ENCODE data around the gene OSBPL9. TPM values are rescaled to one million over a fixed set of nuclear protein-coding genes. Genes with fewer than 3 reads are reported as not detected.
A peak's percentile ranks its signal among the peaks of the same experiment; 100 is the strongest.

OSBPL9 gene
- total and polyA plus RNA-seq, 2 donors (not counting 1 experiment from before 2014, with no cell fraction given) = 23.1 to 59.6 TPM

DNA sequence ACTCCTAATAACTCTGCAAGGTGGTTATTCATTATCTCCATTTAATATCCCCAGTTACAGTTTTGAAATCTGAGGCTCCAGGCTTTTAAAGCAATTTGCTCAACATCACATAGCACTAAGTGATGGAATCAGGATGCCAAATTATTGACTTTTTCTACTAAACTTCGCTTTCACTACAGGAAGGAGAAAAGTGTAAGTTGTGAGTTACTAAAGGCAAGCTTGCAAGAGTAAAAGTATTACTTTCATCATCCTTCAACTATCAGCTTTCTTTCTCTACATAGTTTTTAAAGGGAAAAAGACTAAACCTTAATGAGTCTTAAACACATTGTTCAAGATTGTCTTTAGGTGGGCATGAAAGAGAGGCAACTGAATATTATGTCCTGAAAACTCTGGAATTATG lies 1.8 kb downstream of the OSBPL9 start:
- WGBS (ENCODE audit: insufficient coverage) = no CpG with 5 or more reads among the region's 1 CpG
- TF ChIP-seq, protein P1, sequence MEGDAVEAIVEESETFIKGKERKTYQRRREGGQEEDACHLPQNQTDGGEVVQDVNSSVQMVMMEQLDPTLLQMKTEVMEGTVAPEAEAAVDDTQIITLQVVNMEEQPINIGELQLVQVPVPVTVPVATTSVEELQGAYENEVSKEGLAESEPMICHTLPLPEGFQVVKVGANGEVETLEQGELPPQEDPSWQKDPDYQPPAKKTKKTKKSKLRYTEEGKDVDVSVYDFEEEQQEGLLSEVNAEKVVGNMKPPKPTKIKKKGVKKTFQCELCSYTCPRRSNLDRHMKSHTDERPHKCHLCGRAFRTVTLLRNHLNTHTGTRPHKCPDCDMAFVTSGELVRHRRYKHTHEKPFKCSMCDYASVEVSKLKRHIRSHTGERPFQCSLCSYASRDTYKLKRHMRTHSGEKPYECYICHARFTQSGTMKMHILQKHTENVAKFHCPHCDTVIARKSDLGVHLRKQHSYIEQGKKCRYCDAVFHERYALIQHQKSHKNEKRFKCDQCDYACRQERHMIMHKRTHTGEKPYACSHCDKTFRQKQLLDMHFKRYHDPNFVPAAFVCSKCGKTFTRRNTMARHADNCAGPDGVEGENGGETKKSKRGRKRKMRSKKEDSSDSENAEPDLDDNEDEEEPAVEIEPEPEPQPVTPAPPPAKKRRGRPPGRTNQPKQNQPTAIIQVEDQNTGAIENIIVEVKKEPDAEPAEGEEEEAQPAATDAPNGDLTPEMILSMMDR (IDR thresholded peaks at IDR 0.05) = no peak
- TF ChIP-seq EZH2 (IDR thresholded peaks at IDR 0.05; ENCODE audit: borderline replicate concordance, insufficient read depth, low read depth, low read length, poor library complexity, severe bottlenecking) = no peak
- Mint-ChIP-seq H3K9me3 (ENCODE audit: insufficient read depth) (no peaks in the 10 kb centered on the region), H3K27me3 (no peaks in the 10 kb centered on the region), H3K4me1 (peaks cover 39% of the 10 kb centered on the region), H3K4me3 (peak overlapping the region; percentile 50), H3K27ac (no peak overlapping the region)
- ChIA-PET POLR2A (no interaction called here), CTCF (no interaction called here)
- no peaks in the 10 kb centered on the region for H4K20me1 ChIP-seq (ENCODE audit: control insufficient read depth, insufficient read depth, low read length, poor library complexity, severe bottlenecking)
- DNase-seq (no peak), ATAC-seq (ENCODE audit: low read depth) (no peak)
- H2AFZ ChIP-seq (ENCODE audit: insufficient read depth, low read depth, low read length, poor library complexity, severe bottlenecking) = no peak overlapping the region
- intact Hi-C loops (cut with micrococcal nuclease) = loop anchor here (5.0 kb wide), 2 partner anchors 41 to 439 kb away; partner anchors contain the start of genes BTF3L4 and TXNDC12
- no peaks in the 10 kb centered on the region for H3K36me3 ChIP-seq (replicated peaks in 1 of 2; ENCODE audit: control extremely low read depth in 1 of 2, control insufficient read depth in 1 of 2, extremely low read depth in 1 of 2, insufficient read depth in 2 of 2, low read length in 1 of 2)
- no peaks in the 10 kb centered on the region for H3K27me3 ChIP-seq (replicated peaks in 1 of 4; ENCODE audit: control extremely low read depth in 1 of 4, control insufficient read depth in 3 of 4, insufficient read depth in 4 of 4, low read length in 3 of 4)
- H3K9ac ChIP-seq (ENCODE audit: low read length) = no peak overlapping the region
- H3K4me1 ChIP-seq (ENCODE audit: control insufficient read depth in 2 of 2, insufficient read depth in 2 of 2, low read length in 2 of 2) = peaks cover 11 to 19% of the 10 kb centered on the region in 2 donors
- H3K27ac ChIP-seq (ENCODE audit: low read length in 2 of 2) = no peak overlapping the region
- no peak overlapping the region for H3K4me3 ChIP-seq (ENCODE audit: control extremely low read depth in 1 of 5, extremely low read depth in 1 of 5, insufficient read depth in 1 of 5, low read depth in 2 of 5, low read length in 4 of 5)
- H3K9me3 ChIP-seq (ENCODE audit: control extremely low read depth in 1 of 3, control insufficient read depth in 2 of 3, insufficient read depth in 1 of 3, low read length in 2 of 3) = no peaks in the 10 kb centered on the region
- H3K4me2 ChIP-seq (replicated peaks; ENCODE audit: low read depth, low read length, poor library complexity, severe bottlenecking) = no peak overlapping the region
- peaks cover 77% of the 10 kb centered on the region for H3K79me2 ChIP-seq (ENCODE audit: control insufficient read depth, insufficient read depth, low read length)

GRCh38 chr1:51620470-51620869 lies 3.6 kb downstream of the OSBPL9 start:
- peaks cover 86% of the 10 kb centered on the region for H3K79me2 ChIP-seq (ENCODE audit: control insufficient read depth, insufficient read depth, low read length)
- no peak overlapping the region for H3K4me2 ChIP-seq (replicated peaks; ENCODE audit: low read depth, low read length, poor library complexity, severe bottlenecking)
- intact Hi-C loops (cut with micrococcal nuclease) = no loop called here
- CTCF ChIA-PET = interaction anchor here (2.1 kb wide), 1 partner anchor 149 kb away, joined by 5 read pairs; no protein-coding TSS in a partner anchor
- no peaks in the 10 kb centered on the region for H3K27me3 Mint-ChIP-seq
- ATAC-seq (ENCODE audit: low read depth) (no peak), DNase-seq (no peak)
- no peaks in the 10 kb centered on the region for H3K36me3 ChIP-seq (replicated peaks in 1 of 2; ENCODE audit: control extremely low read depth in 1 of 2, control insufficient read depth in 1 of 2, extremely low read depth in 1 of 2, insufficient read depth in 2 of 2, low read length in 1 of 2)
- no peaks in the 10 kb centered on the region for H3K27me3 ChIP-seq (replicated peaks in 1 of 4; ENCODE audit: control extremely low read depth in 1 of 4, control insufficient read depth in 3 of 4, insufficient read depth in 4 of 4, low read length in 3 of 4)
- no peak overlapping the region for H3K27ac Mint-ChIP-seq
- no peak overlapping the region for H3K4me3 Mint-ChIP-seq
- H3K4me3 ChIP-seq (ENCODE audit: control extremely low read depth in 1 of 5, extremely low read depth in 1 of 5, insufficient read depth in 1 of 5, low read depth in 2 of 5, low read length in 4 of 5) = no peak overlapping the region
- 100% methylated on average over 1 of the region's 1 CpG for WGBS (ENCODE audit: insufficient coverage)
- TF ChIP-seq, protein P1 (IDR thresholded peaks at IDR 0.05) = no peak
- TF ChIP-seq EZH2 (IDR thresholded peaks at IDR 0.05; ENCODE audit: borderline replicate concordance, insufficient read depth, low read depth, low read length, poor library complexity, severe bottlenecking) = no peak
- H3K9me3 ChIP-seq (ENCODE audit: control extremely low read depth in 1 of 3, control insufficient read depth in 2 of 3, insufficient read depth in 1 of 3, low read length in 2 of 3) = no peaks in the 10 kb centered on the region
- H3K4me1 ChIP-seq (ENCODE audit: control insufficient read depth in 2 of 2, insufficient read depth in 2 of 2, low read length in 2 of 2) = peaks cover 11 to 19% of the 10 kb centered on the region in 2 donors
- H4K20me1 ChIP-seq (ENCODE audit: control insufficient read depth, insufficient read depth, low read length, poor library complexity, severe bottlenecking) = no peaks in the 10 kb centered on the region
- no peak overlapping the region for H3K27ac ChIP-seq (ENCODE audit: low read length in 2 of 2)
- POLR2A ChIA-PET = no interaction called here
- peaks cover 42% of the 10 kb centered on the region for H3K4me1 Mint-ChIP-seq
- no peak overlapping the region for H2AFZ ChIP-seq (ENCODE audit: insufficient read depth, low read depth, low read length, poor library complexity, severe bottlenecking)
- no peaks in the 10 kb centered on the region for H3K9me3 Mint-ChIP-seq (ENCODE audit: insufficient read depth)
- H3K9ac ChIP-seq (ENCODE audit: low read length) = no peak overlapping the region

Measured in B cell (primary cell).